Kidney (tissue), 14 donors: ENCODE data around the gene TINAGL1. TPM values are rescaled to one million over a fixed set of nuclear protein-coding genes. Genes with fewer than 3 reads are reported as not detected.
A peak's percentile ranks its signal among the peaks of the same experiment; 100 is the strongest.

Source experiments
- DNase-seq, 5 donors: peaks; one replicate each; pipeline ENCODE4 v3.0.0-alpha.2; 2013 to 2020
- FAIRE-seq: peaks from 2 replicates; lab custom pipeline; 2012; peaks lifted over from hg19 to GRCh38; lab: Jason Lieb, UNC
- H3K27ac ChIP-seq, 2 donors: one replicate each; pipeline ENCODE4 v1.7.0; 2013; ENCODE audit warnings: low read depth in 2 of 2, low read length in 2 of 2, inconsistent platforms in 1 of 2
- H3K27me3 ChIP-seq: one replicate; pipeline ENCODE4 v1.7.1; 2013; ENCODE audit warnings: low read length, inconsistent platforms; ENCODE audit not compliant: control insufficient read depth, insufficient read depth
- H3K36me3 ChIP-seq, 3 donors: one replicate each; pipeline versions ENCODE4 v1.7.0 to v1.7.1; 2013; ENCODE audit warnings: low read length in 3 of 3, control low read depth in 1 of 3, inconsistent platforms in 1 of 3; ENCODE audit not compliant: insufficient read depth in 3 of 3, control insufficient read depth in 2 of 3
- H3K4me1 ChIP-seq, 3 donors: one replicate each; pipeline versions ENCODE4 v1.7.0 to v1.7.1; 2013; ENCODE audit warnings: low read length in 3 of 3, inconsistent platforms in 1 of 3, low read depth in 1 of 3; ENCODE audit not compliant: control insufficient read depth in 2 of 3, insufficient read depth in 2 of 3
- H3K4me3 ChIP-seq, 3 donors: one replicate each; pipeline versions ENCODE4 v1.7.0 to v1.8.1; 2013; ENCODE audit warnings: low read length in 3 of 3, control low read depth in 1 of 3, inconsistent platforms in 1 of 3
- H3K9ac ChIP-seq, 3 donors: one replicate each; pipeline versions ENCODE4 v1.7.0 to v1.7.1; 2013; ENCODE audit warnings: low read length in 3 of 3, control low read depth in 1 of 3, inconsistent platforms in 1 of 3
- H3K9me3 ChIP-seq, 3 donors: one replicate each; pipeline versions ENCODE4 v1.7.0 to v1.7.1; 2013; ENCODE audit warnings: low read length in 3 of 3, control low read depth in 1 of 3, inconsistent platforms in 1 of 3; ENCODE audit not compliant: control insufficient read depth in 2 of 3, insufficient read depth in 1 of 3
- intact Hi-C: fragments of 100-400 bp; cut with DNase I; formaldehyde crosslinking; loops from one replicate; pipeline ENCODE4 v1.11.1; 2022
- polyA plus RNA-seq: library from polyadenylated mRNA; stranded (reverse); fragments of 350-450 nt; fragmentation: Illumina TruSeq; extraction: RNeasy Lipid Tissue Mini Kit (QIAGEN cat#74804); gene quantifications from one replicate; pipeline ENCODE4 v1.2.3, GENCODE V29; 2014; ENCODE audit warnings: low read depth, low replicate concordance; ENCODE audit not compliant: insufficient read depth
- total RNA-seq: library from RNA; stranded (reverse); fragmentation: NEBNext Ultra II Directional; extraction: Animal tissue kit (Norgen Biotek cat#: 25700); gene quantifications from one replicate; pipeline ENCODE4 v1.2.1, GENCODE V29; 2021
- TF ChIP-seq, protein P1 (sequence below): IDR thresholded peaks from 3 replicates; pipeline ENCODE4 v1.5.1; 2012; ENCODE audit warnings: mild to moderate bottlenecking, moderate library complexity, borderline replicate concordance; ENCODE audit not compliant: insufficient read depth; ENCODE audit errors: extremely low read depth
- donor health status: control.
- donor health status: control.
- donor health status: control.
- donor health status: control.
- donor health status: control.
- donor health status: DM: yes; HTN: yes; CAD: no.
- donor health status: Normal renal cell carcinoma (clear cell type).

Gene TINAGL1
- total and polyA plus RNA-seq, 2 donors from 2014 or later: 171 to 246 TPM

- FAIRE-seq (no peak), DNase-seq (peak in 1 of 5 donors; percentile 65)
- Histone ChIP-seq H3K27me3 (no peaks in the 10 kb centered on the region), H3K4me1 (peaks cover under 1 to 25% (median 21%) of the 10 kb centered on the region in 3 donors), H3K9me3 (no peaks in the 10 kb centered on the region), H3K36me3 (no peaks in the 10 kb centered on the region), H3K9ac (no peak overlapping the region), H3K27ac (no peak overlapping the region), H3K4me3 (no peak overlapping the region)
- intact Hi-C loops: no loop called here
- TF ChIP-seq, protein P1, sequence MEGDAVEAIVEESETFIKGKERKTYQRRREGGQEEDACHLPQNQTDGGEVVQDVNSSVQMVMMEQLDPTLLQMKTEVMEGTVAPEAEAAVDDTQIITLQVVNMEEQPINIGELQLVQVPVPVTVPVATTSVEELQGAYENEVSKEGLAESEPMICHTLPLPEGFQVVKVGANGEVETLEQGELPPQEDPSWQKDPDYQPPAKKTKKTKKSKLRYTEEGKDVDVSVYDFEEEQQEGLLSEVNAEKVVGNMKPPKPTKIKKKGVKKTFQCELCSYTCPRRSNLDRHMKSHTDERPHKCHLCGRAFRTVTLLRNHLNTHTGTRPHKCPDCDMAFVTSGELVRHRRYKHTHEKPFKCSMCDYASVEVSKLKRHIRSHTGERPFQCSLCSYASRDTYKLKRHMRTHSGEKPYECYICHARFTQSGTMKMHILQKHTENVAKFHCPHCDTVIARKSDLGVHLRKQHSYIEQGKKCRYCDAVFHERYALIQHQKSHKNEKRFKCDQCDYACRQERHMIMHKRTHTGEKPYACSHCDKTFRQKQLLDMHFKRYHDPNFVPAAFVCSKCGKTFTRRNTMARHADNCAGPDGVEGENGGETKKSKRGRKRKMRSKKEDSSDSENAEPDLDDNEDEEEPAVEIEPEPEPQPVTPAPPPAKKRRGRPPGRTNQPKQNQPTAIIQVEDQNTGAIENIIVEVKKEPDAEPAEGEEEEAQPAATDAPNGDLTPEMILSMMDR: no peak
These were observed 7.3 kb upstream of the TINAGL1 start for GRCh38 chr1:31568895-31569595.

DNA sequence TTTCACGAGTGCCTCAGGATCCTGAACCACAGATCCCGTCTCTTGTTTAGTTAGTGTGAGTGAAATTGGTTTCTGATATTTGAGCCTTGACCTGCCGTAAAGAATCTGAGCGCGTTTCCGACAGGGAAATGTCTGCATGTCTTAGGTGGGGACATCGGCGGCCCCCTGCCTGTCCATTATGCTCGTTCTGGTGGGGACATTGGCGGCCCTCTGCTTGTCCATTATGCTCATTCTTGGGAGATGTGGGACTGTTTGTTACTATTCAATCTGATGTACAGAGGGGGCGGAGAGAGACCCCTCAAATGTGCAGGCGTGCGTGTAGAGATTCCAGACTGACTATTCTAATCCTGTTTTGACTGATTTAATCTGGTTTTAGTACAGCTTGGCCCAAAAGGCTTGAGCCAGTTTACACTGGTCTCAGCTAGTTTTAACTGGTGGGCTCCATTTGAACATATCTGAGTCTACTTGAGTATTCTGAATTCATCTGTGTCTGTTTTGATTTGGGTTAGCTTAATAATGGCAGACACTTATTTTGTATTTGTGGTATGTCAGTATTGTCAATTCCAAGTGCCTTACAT, 6.6 kb upstream of the TINAGL1 start:
- no peak overlapping the region for H3K4me3 ChIP-seq
- H3K36me3 ChIP-seq: no peaks in the 10 kb centered on the region
- peaks cover 3 to 29% (median 24%) of the 10 kb centered on the region in 3 donors for H3K4me1 ChIP-seq
- no peak for FAIRE-seq
- H3K27me3 ChIP-seq: no peaks in the 10 kb centered on the region
- H3K9ac ChIP-seq: no peak overlapping the region
- H3K9me3 ChIP-seq: no peaks in the 10 kb centered on the region
- DNase-seq: peak in 1 of 5 donors; percentile 33
- TF ChIP-seq, protein P1: no peak
- intact Hi-C loops: no loop called here
- H3K27ac ChIP-seq: no peak overlapping the region

DNA sequence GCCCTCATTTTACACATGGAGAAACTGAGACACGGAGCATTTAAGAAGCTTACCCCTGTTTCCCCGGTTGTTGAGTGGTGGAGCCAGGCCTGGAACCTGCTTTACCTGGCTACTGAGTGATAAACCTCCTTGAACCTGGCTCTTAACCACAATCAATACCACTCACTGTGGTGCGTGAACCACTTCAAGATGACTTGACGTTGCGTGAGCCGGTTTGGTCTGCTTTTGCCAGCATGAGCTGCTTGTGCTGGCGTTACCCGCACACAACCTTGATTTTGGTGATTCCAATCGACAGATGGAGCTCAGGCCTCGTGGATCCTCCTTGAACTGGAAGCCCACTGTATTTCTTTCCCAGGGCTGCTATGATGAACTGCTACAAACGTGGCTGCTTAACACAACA, 6.1 kb upstream of the TINAGL1 start:
- Histone ChIP-seq H3K9ac (no peak overlapping the region), H3K27me3 (no peaks in the 10 kb centered on the region), H3K4me3 (no peak overlapping the region), H3K9me3 (no peaks in the 10 kb centered on the region), H3K4me1 (peaks cover 3 to 30% (median 29%) of the 10 kb centered on the region in 3 donors), H3K36me3 (no peaks in the 10 kb centered on the region), H3K27ac (no peak overlapping the region)
- no peak for DNase-seq
- no peak for FAIRE-seq
- intact Hi-C loops: no loop called here
- TF ChIP-seq, protein P1: no peak
